ENCODE results near the gene RASA4B. TPM values are rescaled to one million over a fixed set of nuclear protein-coding genes. Genes with fewer than 3 reads are reported as not detected.
"Not testable (repeated sequence)": the region's sequence is repeated elsewhere in the genome, so short reads cannot be mapped to it uniquely, and the experiment has no call there.

RASA4B gene
- total RNA-seq = 27.1 and 28.6 TPM in 2 replicates

- H3K36me3 Mint-ChIP-seq (ENCODE audit: low read depth); H3K9me3 Mint-ChIP-seq; H3K27ac Mint-ChIP-seq; intact Hi-C loops (cut with micrococcal nuclease); H3K27me3 Mint-ChIP-seq; H3K4me1 Mint-ChIP-seq: not testable (repeated sequence)
- DNase-seq = peak; percentile 57
- peak within 1 kb of the TSS; percentile 53 for H3K4me3 Mint-ChIP-seq
Observed at GRCh38 chr7:102517550-102518147, at the start of gene RASA4B. RASA4B (minus strand) TSS chr7:102517777; CDS start chr7:102517710, 67 bp downstream.

- intact Hi-C loops (cut with micrococcal nuclease); H3K27ac Mint-ChIP-seq: not testable (repeated sequence)
- DNase-seq = peak; percentile 21
Observed at GRCh38 chr7:102550808-102551422, 33.3 kb upstream of the RASA4B start, which contains the start of gene SPDYE2. SPDYE2 (plus strand) TSS chr7:102551226; CDS start chr7:102553256, 2,030 bp downstream.

GRCh38 chr7:102546353-102546752, 28.8 kb upstream of the RASA4B start:
- H3K4me1 Mint-ChIP-seq; H3K27ac Mint-ChIP-seq; H3K4me3 Mint-ChIP-seq; intact Hi-C loops (cut with micrococcal nuclease); H3K27me3 Mint-ChIP-seq; H3K9me3 Mint-ChIP-seq; H3K36me3 Mint-ChIP-seq (ENCODE audit: low read depth): not testable (repeated sequence)
- DNase-seq = peak; percentile 7

More at GRCh38 chr7:102550808-102551422, 33.3 kb upstream of the RASA4B start, which contains the start of gene SPDYE2:
- H3K4me3 Mint-ChIP-seq; H3K9me3 Mint-ChIP-seq; H3K4me1 Mint-ChIP-seq; H3K36me3 Mint-ChIP-seq (ENCODE audit: low read depth); H3K27me3 Mint-ChIP-seq: not testable (repeated sequence)

GRCh38 chr7:102545288-102545687, 27.7 kb upstream of the RASA4B start:
- H3K9me3 Mint-ChIP-seq; H3K4me3 Mint-ChIP-seq; H3K36me3 Mint-ChIP-seq (ENCODE audit: low read depth); H3K27me3 Mint-ChIP-seq; H3K27ac Mint-ChIP-seq; intact Hi-C loops (cut with micrococcal nuclease); H3K4me1 Mint-ChIP-seq: not testable (repeated sequence)
- DNase-seq = peak; percentile 3

GRCh38 chr7:102544372-102544771, 26.8 kb upstream of the RASA4B start:
- H3K4me1 Mint-ChIP-seq; H3K4me3 Mint-ChIP-seq; H3K36me3 Mint-ChIP-seq (ENCODE audit: low read depth); H3K9me3 Mint-ChIP-seq; intact Hi-C loops (cut with micrococcal nuclease); H3K27me3 Mint-ChIP-seq; H3K27ac Mint-ChIP-seq; DNase-seq: not testable (repeated sequence)

- DNase-seq; H3K36me3 Mint-ChIP-seq (ENCODE audit: low read depth); intact Hi-C loops (cut with micrococcal nuclease); H3K27ac Mint-ChIP-seq; H3K4me1 Mint-ChIP-seq; H3K9me3 Mint-ChIP-seq; H3K4me3 Mint-ChIP-seq; H3K27me3 Mint-ChIP-seq: not testable (repeated sequence)
Observed at GRCh38 chr7:102543596-102543995, 26.0 kb upstream of the RASA4B start, which contains the start of gene UPK3BL2. UPK3BL2 (minus strand) TSS chr7:102543696; CDS start chr7:102543636, 60 bp downstream.

- peak; percentile 43 for DNase-seq
- H3K4me3 Mint-ChIP-seq; H3K36me3 Mint-ChIP-seq (ENCODE audit: low read depth); H3K9me3 Mint-ChIP-seq; H3K27me3 Mint-ChIP-seq; intact Hi-C loops (cut with micrococcal nuclease); H3K4me1 Mint-ChIP-seq; H3K27ac Mint-ChIP-seq: not testable (repeated sequence)
Observed at GRCh38 chr7:102542771-102543170, 25.2 kb upstream of the RASA4B start.

- intact Hi-C loops (cut with micrococcal nuclease); H3K27me3 Mint-ChIP-seq; H3K27ac Mint-ChIP-seq; H3K4me1 Mint-ChIP-seq; H3K36me3 Mint-ChIP-seq (ENCODE audit: low read depth); H3K4me3 Mint-ChIP-seq; H3K9me3 Mint-ChIP-seq: not testable (repeated sequence)
- peak; percentile 34 for DNase-seq
Observed at GRCh38 chr7:102542083-102542482, 24.5 kb upstream of the RASA4B start.

- H3K4me1 Mint-ChIP-seq; intact Hi-C loops (cut with micrococcal nuclease): not testable (repeated sequence)
Observed at GRCh38 chr7:102540604-102541003, 23.0 kb upstream of the RASA4B start.

GRCh38 chr7:102535062-102535615, 17.6 kb upstream of the RASA4B start:
- H3K36me3 Mint-ChIP-seq (ENCODE audit: low read depth); H3K4me3 Mint-ChIP-seq; H3K27ac Mint-ChIP-seq; H3K9me3 Mint-ChIP-seq; intact Hi-C loops (cut with micrococcal nuclease); H3K27me3 Mint-ChIP-seq; H3K4me1 Mint-ChIP-seq: not testable (repeated sequence)
- DNase-seq = peak; percentile 51

More at GRCh38 chr7:102540604-102541003, 23.0 kb upstream of the RASA4B start:
- H3K4me3 Mint-ChIP-seq; H3K27ac Mint-ChIP-seq; H3K27me3 Mint-ChIP-seq; H3K36me3 Mint-ChIP-seq (ENCODE audit: low read depth); H3K9me3 Mint-ChIP-seq: not testable (repeated sequence)
- DNase-seq = peak; percentile 29

- peak; percentile 47 for DNase-seq
- H3K4me1 Mint-ChIP-seq; H3K27me3 Mint-ChIP-seq; H3K27ac Mint-ChIP-seq; H3K36me3 Mint-ChIP-seq (ENCODE audit: low read depth); intact Hi-C loops (cut with micrococcal nuclease); H3K4me3 Mint-ChIP-seq; H3K9me3 Mint-ChIP-seq: not testable (repeated sequence)
Observed at GRCh38 chr7:102532127-102532526, 14.6 kb upstream of the RASA4B start.

GRCh38 chr7:102531583-102531982, 14.0 kb upstream of the RASA4B start:
- H3K4me3 Mint-ChIP-seq; H3K36me3 Mint-ChIP-seq (ENCODE audit: low read depth); H3K4me1 Mint-ChIP-seq; H3K9me3 Mint-ChIP-seq; H3K27me3 Mint-ChIP-seq; H3K27ac Mint-ChIP-seq; intact Hi-C loops (cut with micrococcal nuclease): not testable (repeated sequence)
- peak; percentile 36 for DNase-seq

- H3K27me3 Mint-ChIP-seq; H3K27ac Mint-ChIP-seq; H3K9me3 Mint-ChIP-seq; H3K4me1 Mint-ChIP-seq; H3K4me3 Mint-ChIP-seq; intact Hi-C loops (cut with micrococcal nuclease); H3K36me3 Mint-ChIP-seq (ENCODE audit: low read depth): not testable (repeated sequence)
- DNase-seq = peak; percentile 53
Observed at GRCh38 chr7:102527822-102528793, 10.5 kb upstream of the RASA4B start.

GRCh38 chr7:102527182-102527581, 9.6 kb upstream of the RASA4B start:
- H3K27ac Mint-ChIP-seq; H3K4me1 Mint-ChIP-seq; H3K4me3 Mint-ChIP-seq; H3K9me3 Mint-ChIP-seq; H3K27me3 Mint-ChIP-seq; intact Hi-C loops (cut with micrococcal nuclease); H3K36me3 Mint-ChIP-seq (ENCODE audit: low read depth): not testable (repeated sequence)
- peak; percentile 33 for DNase-seq
